Type B pancreatic cell (in vitro differentiated cells): ENCODE results near the gene ZNF831. TPM values are rescaled to one million over a fixed set of nuclear protein-coding genes. Genes with fewer than 3 reads are reported as not detected.

Experiments used
- DNase-seq: peaks from one replicate; pipeline ENCODE4 v3.0.0; 2021; ENCODE audit warnings: mixed read lengths; ENCODE audit not compliant: unreplicated experiment; ENCODE audit errors: extremely low spot score
- H3K27ac Mint-ChIP-seq: 2 replicates; pipeline ENCODE4 v1.8.0; 2021; ENCODE audit warnings: mild to moderate bottlenecking, mixed read lengths
- H3K27me3 Mint-ChIP-seq: 2 replicates; pipeline ENCODE4 v1.8.0; 2021; ENCODE audit warnings: mixed read lengths
- H3K36me3 Mint-ChIP-seq: 2 replicates; pipeline ENCODE4 v1.8.0; 2021; ENCODE audit warnings: mixed read lengths
- H3K4me1 Mint-ChIP-seq: one replicate; pipeline ENCODE4 v1.8.0; 2021; ENCODE audit warnings: mixed read lengths; ENCODE audit not compliant: unreplicated experiment
- H3K4me3 Mint-ChIP-seq: 2 replicates; pipeline ENCODE4 v1.8.0; 2021; ENCODE audit warnings: mild to moderate bottlenecking, mixed read lengths
- H3K9me3 Mint-ChIP-seq: 2 replicates; pipeline ENCODE4 v1.8.0; 2021; ENCODE audit warnings: mixed read lengths
- total RNA-seq: library from RNA; stranded (reverse); gene quantifications from 2 replicates; pipeline ENCODE4 v1.2.1, GENCODE V29; 2021; ENCODE audit warnings: low replicate concordance
- TF ChIP-seq, protein P1 (sequence below): fragments of 200-600 bp; sonication (generic); conservative IDR thresholded peaks from 2 replicates; pipeline ENCODE4 v1.5.0; 2021; ENCODE audit warnings: antibody characterized with exemption, mild to moderate bottlenecking

Gene ZNF831
- total RNA-seq, 1 donor from 2014 or later: not detected

GRCh38 chr20:59158673-59159072 lies 4.9 kb upstream of the ZNF831 start:
- Mint-ChIP-seq H3K27ac (no peak overlapping the region), H3K4me3 (no peak overlapping the region), H3K27me3 (peaks cover 14% of the 10 kb centered on the region), H3K36me3 (no peaks in the 10 kb centered on the region), H3K4me1 (peaks cover 25% of the 10 kb centered on the region), H3K9me3 (no peaks in the 10 kb centered on the region)
- no peak for DNase-seq
- TF ChIP-seq, protein P1, sequence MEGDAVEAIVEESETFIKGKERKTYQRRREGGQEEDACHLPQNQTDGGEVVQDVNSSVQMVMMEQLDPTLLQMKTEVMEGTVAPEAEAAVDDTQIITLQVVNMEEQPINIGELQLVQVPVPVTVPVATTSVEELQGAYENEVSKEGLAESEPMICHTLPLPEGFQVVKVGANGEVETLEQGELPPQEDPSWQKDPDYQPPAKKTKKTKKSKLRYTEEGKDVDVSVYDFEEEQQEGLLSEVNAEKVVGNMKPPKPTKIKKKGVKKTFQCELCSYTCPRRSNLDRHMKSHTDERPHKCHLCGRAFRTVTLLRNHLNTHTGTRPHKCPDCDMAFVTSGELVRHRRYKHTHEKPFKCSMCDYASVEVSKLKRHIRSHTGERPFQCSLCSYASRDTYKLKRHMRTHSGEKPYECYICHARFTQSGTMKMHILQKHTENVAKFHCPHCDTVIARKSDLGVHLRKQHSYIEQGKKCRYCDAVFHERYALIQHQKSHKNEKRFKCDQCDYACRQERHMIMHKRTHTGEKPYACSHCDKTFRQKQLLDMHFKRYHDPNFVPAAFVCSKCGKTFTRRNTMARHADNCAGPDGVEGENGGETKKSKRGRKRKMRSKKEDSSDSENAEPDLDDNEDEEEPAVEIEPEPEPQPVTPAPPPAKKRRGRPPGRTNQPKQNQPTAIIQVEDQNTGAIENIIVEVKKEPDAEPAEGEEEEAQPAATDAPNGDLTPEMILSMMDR: no peak

- Mint-ChIP-seq H3K9me3 (no peaks in the 10 kb centered on the region), H3K36me3 (no peaks in the 10 kb centered on the region), H3K27me3 (peaks cover 11% of the 10 kb centered on the region), H3K4me3 (no peak overlapping the region), H3K27ac (no peak overlapping the region), H3K4me1 (peaks cover 25% of the 10 kb centered on the region)
- TF ChIP-seq, protein P1: no peak
- no peak for DNase-seq
Measured at GRCh38 chr20:59159091-59159490, 4.5 kb upstream of the ZNF831 start.

DNA sequence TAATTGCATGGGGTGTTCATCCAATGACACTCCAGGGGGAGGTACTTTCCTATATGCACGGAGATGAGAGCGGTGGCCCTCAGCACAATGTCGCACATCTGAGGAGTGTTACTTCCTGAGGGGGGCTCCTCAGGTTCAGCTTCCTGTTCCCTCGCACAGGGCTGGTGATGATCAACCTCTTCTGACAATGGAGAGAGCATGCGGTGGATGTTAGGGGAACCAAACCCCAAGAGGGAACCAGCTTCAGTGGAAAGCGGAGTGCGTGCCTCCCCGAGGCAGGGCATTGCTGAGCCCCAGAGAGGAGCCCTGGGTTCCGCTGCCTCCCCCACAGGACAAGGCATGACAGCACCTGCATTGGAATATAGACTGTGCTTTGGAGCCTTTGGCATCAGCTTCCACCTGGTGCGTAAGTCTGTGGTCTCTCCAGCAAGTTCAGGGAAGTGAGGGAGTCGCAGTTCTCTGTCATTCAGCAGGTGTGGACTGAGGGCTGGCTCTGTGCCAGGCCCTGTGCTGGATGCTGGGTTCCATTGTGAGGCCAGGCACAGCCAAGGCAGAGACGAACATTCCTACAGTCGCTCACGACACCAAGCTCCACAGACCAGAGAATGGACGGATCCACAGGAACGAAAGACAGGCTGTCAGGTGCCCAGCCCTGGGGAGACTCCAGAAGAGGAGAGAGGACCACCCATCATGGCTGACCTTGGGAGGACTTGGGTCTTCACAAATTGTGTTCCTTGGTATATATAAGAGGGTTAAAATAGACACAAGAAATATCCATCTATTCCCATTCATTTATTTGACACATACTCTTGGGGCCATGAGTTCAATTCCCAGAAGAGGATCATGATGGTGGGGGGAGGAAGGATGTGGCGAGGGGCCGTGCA lies 3.9 kb upstream of the ZNF831 start:
- H3K36me3 Mint-ChIP-seq: no peaks in the 10 kb centered on the region
- peaks cover 8% of the 10 kb centered on the region for H3K27me3 Mint-ChIP-seq
- H3K27ac Mint-ChIP-seq: no peak overlapping the region
- H3K9me3 Mint-ChIP-seq: no peaks in the 10 kb centered on the region
- H3K4me3 Mint-ChIP-seq: no peak overlapping the region
- peaks cover 25% of the 10 kb centered on the region for H3K4me1 Mint-ChIP-seq
- TF ChIP-seq, protein P1: no peak
- no peak for DNase-seq

DNA sequence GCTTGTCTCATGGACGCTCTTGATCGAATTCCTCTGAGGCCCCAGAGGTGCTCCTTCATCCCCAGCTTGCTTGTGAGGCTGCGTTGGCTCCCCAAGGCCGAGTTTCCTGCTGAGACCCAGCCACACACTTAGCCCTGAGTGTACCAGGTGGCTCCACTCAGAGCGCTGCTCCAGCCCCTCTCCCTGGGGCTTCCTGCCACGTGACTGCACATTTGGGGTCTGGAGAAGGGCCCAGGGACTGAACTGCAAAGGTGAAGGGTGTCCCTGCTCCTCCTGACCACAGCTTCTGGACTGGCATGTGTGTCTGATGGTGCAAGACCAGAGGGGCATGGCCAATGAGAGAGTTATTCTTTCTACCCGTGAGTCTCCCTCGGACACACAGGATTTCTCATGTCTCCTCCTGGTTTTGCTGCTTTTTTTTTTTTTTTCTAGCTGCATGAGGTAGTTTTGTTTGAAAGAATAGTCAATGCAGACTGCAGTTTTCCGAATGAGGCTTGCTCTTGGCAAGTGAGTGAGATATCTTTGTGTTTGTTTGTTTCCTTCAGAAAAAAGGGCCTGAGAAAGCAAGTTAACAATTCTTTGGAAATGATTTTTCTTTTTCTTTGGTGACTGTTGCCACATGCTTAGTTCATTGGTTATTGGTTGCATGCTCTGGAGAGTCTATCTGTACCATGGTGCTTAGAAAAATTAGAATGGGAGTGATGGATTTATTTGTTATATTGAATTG lies 3.1 kb upstream of the ZNF831 start:
- TF ChIP-seq, protein P1: no peak
- H3K36me3 Mint-ChIP-seq: no peaks in the 10 kb centered on the region
- no peak for DNase-seq
- no peaks in the 10 kb centered on the region for H3K9me3 Mint-ChIP-seq
- no peak overlapping the region for H3K4me3 Mint-ChIP-seq
- peaks cover 25% of the 10 kb centered on the region for H3K4me1 Mint-ChIP-seq
- peaks cover 5% of the 10 kb centered on the region for H3K27me3 Mint-ChIP-seq
- no peak overlapping the region for H3K27ac Mint-ChIP-seq

- Mint-ChIP-seq H3K27me3 (peaks cover 5% of the 10 kb centered on the region), H3K27ac (no peak overlapping the region), H3K9me3 (no peaks in the 10 kb centered on the region), H3K36me3 (no peaks in the 10 kb centered on the region), H3K4me3 (no peak overlapping the region), H3K4me1 (peaks cover 25% of the 10 kb centered on the region)
- TF ChIP-seq, protein P1: no peak
- no peak for DNase-seq
Measured at GRCh38 chr20:59161721-59162120, 1.9 kb upstream of the ZNF831 start.
